ENCODE results near the gene UBE2E2.

The UBE2E2 gene

DNA sequence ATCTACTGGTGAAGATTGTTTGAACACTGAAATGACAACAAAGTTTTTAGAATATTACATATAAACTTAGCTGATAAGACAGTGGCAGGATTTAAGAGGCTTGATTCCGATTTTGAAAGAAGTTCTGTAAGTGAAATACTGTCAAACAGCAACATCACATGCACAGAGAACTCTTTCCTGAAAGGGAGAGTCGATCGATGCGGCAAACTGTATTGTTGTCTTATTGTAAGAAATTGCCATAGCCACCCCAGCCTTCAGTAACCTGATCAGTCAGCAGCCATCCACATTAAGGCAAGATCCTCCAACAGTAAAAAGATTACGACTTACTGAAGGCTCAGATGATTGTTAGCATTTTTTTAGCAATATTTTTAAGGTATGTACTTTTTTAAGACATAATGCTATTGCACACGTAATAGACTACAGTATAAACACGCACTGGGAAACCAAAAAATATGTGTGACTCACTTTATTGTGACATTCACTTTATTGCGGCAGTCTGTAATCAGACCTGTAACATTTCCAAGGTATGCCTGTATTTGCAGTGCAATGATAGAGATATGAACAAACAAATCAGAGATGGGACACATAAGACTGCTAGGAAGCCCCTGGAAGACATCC, 377.1 kb downstream of the UBE2E2 start:
- no peak overlapping the region for H3K4me3 ChIP-seq (ENCODE audit: low read depth in 1 of 2, low read length in 2 of 2)

DNA sequence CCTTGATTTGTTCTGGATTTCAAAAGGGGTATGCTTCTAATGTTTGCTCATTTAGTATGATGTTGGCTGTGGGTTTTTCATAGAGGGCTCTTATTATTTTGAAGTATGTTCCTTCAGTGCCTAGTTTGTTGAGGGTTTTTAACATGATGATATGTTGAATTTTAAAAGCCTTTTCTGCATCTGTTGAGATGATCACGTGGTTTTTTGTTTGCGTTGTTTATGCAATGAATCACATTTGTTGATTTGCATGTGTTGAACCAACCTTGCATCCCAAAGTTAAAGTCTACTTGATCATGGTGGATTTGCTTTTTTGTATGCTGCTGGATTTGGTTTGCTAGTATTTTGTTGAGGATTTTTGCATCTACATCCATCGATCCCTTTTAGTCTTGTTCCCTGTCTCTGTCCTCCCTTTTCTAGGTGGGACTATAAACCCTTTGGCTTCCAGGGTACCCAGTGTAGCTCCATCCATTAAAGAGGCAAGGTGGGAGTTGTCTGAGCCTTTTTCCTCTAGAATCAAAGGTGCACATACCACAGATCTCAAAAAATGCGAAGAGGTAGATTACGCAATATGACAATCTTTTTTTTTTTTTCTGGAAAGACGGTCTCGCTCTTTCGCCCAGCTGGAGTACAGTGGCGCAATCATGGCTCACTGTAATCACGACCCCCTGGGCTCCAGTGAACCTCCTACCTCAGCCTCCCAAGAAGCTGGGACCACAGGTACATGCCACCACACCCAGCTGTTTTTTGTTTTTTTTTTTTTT, 381.0 kb downstream of the UBE2E2 start:
- Histone ChIP-seq H3K36me3 (ENCODE audit: control insufficient read depth in 1 of 2, insufficient read depth in 2 of 2, low read length in 2 of 2) (no peaks in the 10 kb centered on the region), H3K9me3 (ENCODE audit: control insufficient read depth in 1 of 2, low read length in 2 of 2) (peaks cover 0 to 5% of the 10 kb centered on the region in 2 donors), H3K27ac (ENCODE audit: low read length) (no peak overlapping the region), H3K4me3 (ENCODE audit: low read depth in 1 of 2, low read length in 2 of 2) (no peak overlapping the region), H3K27me3 (ENCODE audit: low read depth, low read length) (no peaks in the 10 kb centered on the region), H3K4me1 (ENCODE audit: control insufficient read depth in 1 of 2, insufficient read depth in 2 of 2, low read length in 2 of 2) (no peaks in the 10 kb centered on the region)

More for the DNA sequence above, 377.1 kb downstream of the UBE2E2 start:
- no peaks in the 10 kb centered on the region for H3K27me3 ChIP-seq (ENCODE audit: low read depth, low read length)
- peaks cover 0 to 12% of the 10 kb centered on the region in 2 donors for H3K9me3 ChIP-seq (ENCODE audit: control insufficient read depth in 1 of 2, low read length in 2 of 2)
- H3K36me3 ChIP-seq (ENCODE audit: control insufficient read depth in 1 of 2, insufficient read depth in 2 of 2, low read length in 2 of 2): no peaks in the 10 kb centered on the region
- H3K27ac ChIP-seq (ENCODE audit: low read length): no peak overlapping the region
- H3K4me1 ChIP-seq (ENCODE audit: control insufficient read depth in 1 of 2, insufficient read depth in 2 of 2, low read length in 2 of 2): no peaks in the 10 kb centered on the region

DNA sequence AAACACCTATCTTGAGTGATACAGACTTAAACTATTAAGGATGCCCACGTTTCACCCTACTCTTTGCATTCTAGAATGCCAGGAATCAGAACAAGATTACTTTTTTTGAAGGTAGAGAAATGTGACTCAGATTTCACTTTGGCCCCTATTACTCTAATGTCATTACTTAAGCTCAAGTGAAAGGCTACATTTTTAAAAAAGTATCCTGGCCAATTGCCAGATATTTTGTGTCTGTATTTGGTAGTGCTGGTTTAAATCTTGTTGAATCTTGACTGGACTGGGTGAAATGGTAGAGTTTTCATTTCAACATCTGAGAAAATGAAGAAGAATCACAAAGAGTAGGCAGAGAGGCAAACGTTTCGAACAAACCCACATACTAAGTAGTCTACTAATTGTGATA, 384.4 kb downstream of the UBE2E2 start:
- H3K27ac ChIP-seq (ENCODE audit: low read length): no peak overlapping the region
- H3K4me1 ChIP-seq (ENCODE audit: control insufficient read depth in 1 of 2, insufficient read depth in 2 of 2, low read length in 2 of 2): no peaks in the 10 kb centered on the region
- H3K36me3 ChIP-seq (ENCODE audit: control insufficient read depth in 1 of 2, insufficient read depth in 2 of 2, low read length in 2 of 2): no peaks in the 10 kb centered on the region

DNA sequence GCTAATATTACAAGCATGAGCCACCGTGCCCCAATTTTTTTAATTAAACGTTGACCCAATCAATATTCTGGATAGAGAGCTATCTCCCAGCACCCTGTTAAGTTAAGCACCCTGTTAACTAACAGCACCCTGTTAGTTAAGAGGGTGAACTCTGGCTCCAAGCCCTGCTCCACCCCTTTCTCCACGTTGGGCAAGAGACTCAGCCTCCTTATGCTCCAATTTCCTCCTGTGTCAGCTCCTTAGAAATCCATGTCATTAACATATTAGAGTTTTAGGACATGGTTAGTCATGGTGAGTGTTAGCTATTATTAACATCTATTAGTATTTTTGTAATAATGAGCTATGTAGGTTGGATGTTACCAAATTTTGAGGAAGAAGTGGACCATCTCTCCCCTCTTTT, 385.4 kb downstream of the UBE2E2 start:
- no peaks in the 10 kb centered on the region for H3K36me3 ChIP-seq (ENCODE audit: control insufficient read depth in 1 of 2, insufficient read depth in 2 of 2, low read length in 2 of 2)
- H3K27me3 ChIP-seq (ENCODE audit: low read depth, low read length): no peaks in the 10 kb centered on the region
- H3K27ac ChIP-seq (ENCODE audit: low read length): no peak overlapping the region
- no peaks in the 10 kb centered on the region for H3K4me1 ChIP-seq (ENCODE audit: control insufficient read depth in 1 of 2, insufficient read depth in 2 of 2, low read length in 2 of 2)
- no peaks in the 10 kb centered on the region for H3K9me3 ChIP-seq (ENCODE audit: control insufficient read depth in 1 of 2, low read length in 2 of 2)
- H3K4me3 ChIP-seq (ENCODE audit: low read depth in 1 of 2, low read length in 2 of 2): no peak overlapping the region

More for the DNA sequence above, 384.4 kb downstream of the UBE2E2 start:
- Histone ChIP-seq H3K4me3 (ENCODE audit: low read depth in 1 of 2, low read length in 2 of 2) (no peak overlapping the region), H3K9me3 (ENCODE audit: control insufficient read depth in 1 of 2, low read length in 2 of 2) (peaks cover 0 to 2% of the 10 kb centered on the region in 2 donors), H3K27me3 (ENCODE audit: low read depth, low read length) (no peaks in the 10 kb centered on the region)

DNA sequence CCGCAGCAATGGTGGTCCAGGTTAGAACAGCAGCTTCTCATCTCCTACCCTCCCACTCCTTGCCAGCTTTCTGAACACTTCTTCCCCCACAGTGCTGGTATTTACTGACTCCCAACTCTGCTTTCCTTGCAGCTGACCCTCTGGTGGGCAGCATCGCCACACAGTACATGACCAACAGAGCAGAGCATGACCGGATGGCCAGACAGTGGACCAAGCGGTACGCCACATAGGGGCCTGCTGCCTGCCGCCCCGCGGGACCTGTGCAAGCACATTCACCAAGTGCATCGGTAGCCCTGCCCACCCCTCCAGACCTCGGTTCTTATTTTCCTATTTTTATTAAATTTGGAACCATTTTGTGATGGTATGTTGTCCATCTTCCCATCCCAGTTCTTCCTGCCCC, 386.5 kb downstream of the UBE2E2 start:
- no peaks in the 10 kb centered on the region for H3K36me3 ChIP-seq (ENCODE audit: control insufficient read depth in 1 of 2, insufficient read depth in 2 of 2, low read length in 2 of 2)
- no peaks in the 10 kb centered on the region for H3K27me3 ChIP-seq (ENCODE audit: low read depth, low read length)
- H3K9me3 ChIP-seq (ENCODE audit: control insufficient read depth in 1 of 2, low read length in 2 of 2): no peaks in the 10 kb centered on the region
- H3K4me3 ChIP-seq (ENCODE audit: low read depth in 1 of 2, low read length in 2 of 2): no peak overlapping the region
- H3K27ac ChIP-seq (ENCODE audit: low read length): no peak overlapping the region
- no peaks in the 10 kb centered on the region for H3K4me1 ChIP-seq (ENCODE audit: control insufficient read depth in 1 of 2, insufficient read depth in 2 of 2, low read length in 2 of 2)

DNA sequence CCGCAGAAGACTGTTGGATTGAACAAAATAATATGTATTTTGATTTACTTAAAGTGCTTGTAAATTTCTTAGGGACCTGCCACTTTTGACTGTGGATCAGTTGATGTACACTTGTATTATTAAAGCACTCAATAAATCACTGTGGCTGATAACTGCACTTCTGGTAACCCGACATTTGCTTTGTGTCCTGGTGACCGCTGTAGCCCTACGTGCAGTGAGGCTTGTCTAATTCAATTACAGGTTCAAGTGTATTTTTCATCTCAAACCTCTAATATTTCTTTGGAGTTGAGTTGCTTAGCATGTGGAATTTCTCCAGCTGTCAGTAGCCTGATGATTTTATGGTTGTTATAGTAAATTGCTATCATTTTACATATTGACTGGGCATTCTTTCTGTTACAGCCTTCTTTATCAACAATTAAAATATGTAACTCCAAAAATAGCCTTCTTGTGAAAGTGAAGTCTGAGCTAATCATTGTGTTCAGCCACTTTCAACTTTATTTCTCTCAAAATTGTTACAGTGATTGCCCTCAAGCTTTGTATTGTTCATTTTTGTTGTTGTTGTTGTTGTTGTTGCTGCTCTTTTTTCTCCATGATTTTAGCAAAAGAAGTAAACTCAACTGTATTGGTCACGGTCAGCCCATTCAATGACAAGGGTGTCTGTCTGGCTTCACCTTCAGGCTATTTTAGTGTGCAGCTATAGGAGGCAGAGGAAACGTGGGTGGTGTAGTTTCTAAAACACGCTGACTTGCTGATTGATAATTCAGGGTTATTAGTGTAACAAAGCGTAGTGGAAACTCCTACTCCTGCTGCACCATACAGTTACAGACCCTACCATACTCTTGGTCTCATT, 387.5 kb downstream of the UBE2E2 start:
- Histone ChIP-seq H3K36me3 (ENCODE audit: control insufficient read depth in 1 of 2, insufficient read depth in 2 of 2, low read length in 2 of 2) (no peaks in the 10 kb centered on the region), H3K9me3 (ENCODE audit: control insufficient read depth in 1 of 2, low read length in 2 of 2) (no peaks in the 10 kb centered on the region), H3K4me1 (ENCODE audit: control insufficient read depth in 1 of 2, insufficient read depth in 2 of 2, low read length in 2 of 2) (no peaks in the 10 kb centered on the region), H3K4me3 (ENCODE audit: low read depth in 1 of 2, low read length in 2 of 2) (no peak overlapping the region), H3K27ac (ENCODE audit: low read length) (no peak overlapping the region), H3K27me3 (ENCODE audit: low read depth, low read length) (no peaks in the 10 kb centered on the region)

DNA sequence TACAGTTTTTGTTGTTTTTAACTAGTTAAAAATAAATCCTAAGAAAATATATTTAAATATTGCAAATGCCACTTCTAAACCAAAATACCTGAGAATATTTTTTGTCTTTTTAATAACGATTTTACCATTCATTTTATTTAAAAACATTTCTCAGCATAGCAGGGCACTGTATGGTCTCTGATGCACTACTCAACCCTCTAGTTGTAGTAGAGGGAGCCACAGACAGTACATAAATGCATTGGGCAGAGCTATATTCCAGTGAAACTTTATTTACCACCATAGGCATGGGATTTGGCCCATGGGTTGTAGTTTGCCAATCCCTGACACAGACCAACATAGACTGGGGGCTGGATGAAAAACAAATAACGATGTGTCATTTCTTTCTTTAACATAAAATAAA, 388.2 kb downstream of the UBE2E2 start:
- H3K27me3 ChIP-seq (ENCODE audit: low read depth, low read length): no peaks in the 10 kb centered on the region
- peaks cover 0 to 4% of the 10 kb centered on the region in 2 donors for H3K36me3 ChIP-seq (ENCODE audit: control insufficient read depth in 1 of 2, insufficient read depth in 2 of 2, low read length in 2 of 2)
- H3K4me1 ChIP-seq (ENCODE audit: control insufficient read depth in 1 of 2, insufficient read depth in 2 of 2, low read length in 2 of 2): no peaks in the 10 kb centered on the region
- no peak overlapping the region for H3K27ac ChIP-seq (ENCODE audit: low read length)
- peaks cover 0 to 3% of the 10 kb centered on the region in 2 donors for H3K9me3 ChIP-seq (ENCODE audit: control insufficient read depth in 1 of 2, low read length in 2 of 2)
- no peak overlapping the region for H3K4me3 ChIP-seq (ENCODE audit: low read depth in 1 of 2, low read length in 2 of 2)

DNA sequence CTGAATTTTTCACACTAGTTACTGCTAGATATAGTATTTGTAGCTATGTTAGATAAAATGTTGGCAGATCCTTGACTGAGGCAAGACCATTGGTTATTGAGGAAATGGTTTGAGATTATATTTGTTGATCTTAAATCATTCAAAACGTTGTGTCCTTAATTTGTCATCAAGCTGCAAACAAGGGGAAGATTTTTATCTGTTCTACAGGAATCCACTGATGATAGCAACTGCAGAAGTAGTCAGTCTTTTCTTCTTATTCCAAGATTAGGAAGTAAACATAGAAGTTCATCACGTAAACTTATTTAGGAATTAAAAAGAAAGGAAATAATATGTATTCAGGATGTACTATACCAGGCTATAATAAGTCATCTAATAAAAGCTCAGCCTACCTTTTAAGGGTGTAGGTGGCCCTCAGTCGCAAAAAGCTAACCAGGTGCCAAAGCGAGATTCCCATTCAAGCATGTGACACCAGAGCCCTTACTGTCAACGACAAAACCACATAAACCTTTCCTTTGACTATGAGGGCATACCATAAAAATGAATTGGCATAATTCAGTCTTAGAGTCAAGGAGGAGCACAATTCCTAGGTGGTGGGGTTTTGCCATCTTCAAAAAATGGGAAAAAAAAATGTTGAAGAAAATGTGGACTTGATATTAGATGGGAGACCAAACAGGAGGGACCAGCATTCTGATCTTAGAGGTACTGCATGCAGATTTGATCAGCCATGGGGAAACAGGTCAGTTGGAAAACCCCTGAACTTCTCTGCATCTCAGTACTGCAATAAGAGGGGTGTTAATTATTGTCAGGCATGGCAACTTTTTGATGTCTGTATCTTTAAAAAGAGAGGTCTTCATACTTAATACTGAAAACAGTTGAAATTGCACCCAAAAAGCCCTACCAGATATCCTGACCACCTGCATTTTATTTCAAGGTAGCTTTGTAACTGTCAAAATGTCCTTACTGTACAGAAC, 390.1 kb downstream of the UBE2E2 start:
- peaks cover 0 to 5% of the 10 kb centered on the region in 2 donors for H3K9me3 ChIP-seq (ENCODE audit: control insufficient read depth in 1 of 2, low read length in 2 of 2)
- no peaks in the 10 kb centered on the region for H3K4me1 ChIP-seq (ENCODE audit: control insufficient read depth in 1 of 2, insufficient read depth in 2 of 2, low read length in 2 of 2)
- H3K27me3 ChIP-seq (ENCODE audit: low read depth, low read length): no peaks in the 10 kb centered on the region
- peaks cover 0 to 5% of the 10 kb centered on the region in 2 donors for H3K36me3 ChIP-seq (ENCODE audit: control insufficient read depth in 1 of 2, insufficient read depth in 2 of 2, low read length in 2 of 2)
- no peak overlapping the region for H3K4me3 ChIP-seq (ENCODE audit: low read depth in 1 of 2, low read length in 2 of 2)
- H3K27ac ChIP-seq (ENCODE audit: low read length): no peak overlapping the region

DNA sequence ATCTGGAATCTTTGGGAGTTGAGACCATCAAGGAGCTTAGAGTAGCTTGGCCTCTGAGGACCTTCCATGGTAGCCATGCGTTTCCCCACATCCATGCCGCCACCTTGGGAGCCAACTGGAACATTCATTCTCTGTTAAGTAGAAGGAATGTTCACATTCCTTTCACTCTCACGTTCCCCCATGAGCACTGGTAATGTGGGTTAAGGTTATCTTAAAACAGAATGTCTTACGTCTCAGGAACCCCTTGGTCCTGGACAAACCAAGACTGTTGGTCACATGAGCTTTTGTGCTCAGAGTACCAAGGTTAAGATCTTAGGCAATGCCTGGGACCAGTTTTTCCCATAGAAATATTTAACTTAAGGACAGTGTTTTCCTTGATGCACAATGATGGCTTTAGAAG, 390.9 kb downstream of the UBE2E2 start:
- H3K36me3 ChIP-seq (ENCODE audit: control insufficient read depth in 1 of 2, insufficient read depth in 2 of 2, low read length in 2 of 2): peaks cover 0 to 5% of the 10 kb centered on the region in 2 donors
- no peaks in the 10 kb centered on the region for H3K27me3 ChIP-seq (ENCODE audit: low read depth, low read length)
- no peak overlapping the region for H3K4me3 ChIP-seq (ENCODE audit: low read depth in 1 of 2, low read length in 2 of 2)
- H3K9me3 ChIP-seq (ENCODE audit: control insufficient read depth in 1 of 2, low read length in 2 of 2): peaks cover 0 to 5% of the 10 kb centered on the region in 2 donors
- no peak overlapping the region for H3K27ac ChIP-seq (ENCODE audit: low read length)
- no peaks in the 10 kb centered on the region for H3K4me1 ChIP-seq (ENCODE audit: control insufficient read depth in 1 of 2, insufficient read depth in 2 of 2, low read length in 2 of 2)

DNA sequence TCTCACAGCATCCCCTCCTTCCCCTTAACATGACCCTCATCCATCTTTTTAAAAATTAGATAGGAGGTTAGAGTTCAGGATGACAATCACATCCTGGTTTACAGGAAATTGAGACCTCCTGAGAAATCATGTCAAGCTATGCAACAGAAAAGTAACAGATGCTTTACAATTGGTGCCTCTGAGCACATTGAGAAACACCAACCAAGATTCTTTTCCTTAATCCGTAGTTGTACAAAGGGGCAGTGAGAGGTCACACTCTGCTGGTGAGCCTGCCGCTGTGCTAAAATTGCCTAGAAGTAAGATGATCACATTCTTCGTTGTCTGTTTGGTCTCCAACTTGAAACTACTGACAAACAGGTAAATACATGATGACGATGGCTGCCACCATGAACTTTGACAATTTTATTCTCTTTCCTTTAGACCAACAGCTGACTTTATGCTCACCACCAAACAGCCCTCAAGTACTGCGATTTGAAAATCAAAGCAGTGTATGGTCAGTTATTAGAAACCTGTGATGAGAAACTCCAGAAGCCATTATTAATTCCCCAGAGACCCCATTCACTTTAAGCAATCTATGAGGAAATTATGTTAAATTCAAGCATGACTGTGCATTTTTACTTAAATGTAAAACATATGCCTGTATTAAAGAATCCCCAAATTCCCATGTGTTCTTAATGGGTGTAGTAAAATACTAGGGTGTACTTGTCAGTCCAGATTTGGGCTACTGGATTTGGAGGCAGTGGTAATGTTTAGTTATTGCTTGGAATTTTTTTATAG, 392.0 kb downstream of the UBE2E2 start:
- Histone ChIP-seq H3K4me3 (ENCODE audit: low read depth in 1 of 2, low read length in 2 of 2) (no peak overlapping the region), H3K27ac (ENCODE audit: low read length) (no peak overlapping the region), H3K4me1 (ENCODE audit: control insufficient read depth in 1 of 2, insufficient read depth in 2 of 2, low read length in 2 of 2) (no peaks in the 10 kb centered on the region), H3K27me3 (ENCODE audit: low read depth, low read length) (no peaks in the 10 kb centered on the region), H3K9me3 (ENCODE audit: control insufficient read depth in 1 of 2, low read length in 2 of 2) (peaks cover 0 to 5% of the 10 kb centered on the region in 2 donors), H3K36me3 (ENCODE audit: control insufficient read depth in 1 of 2, insufficient read depth in 2 of 2, low read length in 2 of 2) (peaks cover 0 to 5% of the 10 kb centered on the region in 2 donors)
